B cell (primary cell): Measurements from ENCODE around the gene STARD3NL.
"Not testable (repeated sequence)": the region's sequence is repeated elsewhere in the genome, so short reads cannot be mapped to it uniquely, and the experiment has no call there.

ENCODE experiments used
- EZH2 ChIP-seq: IDR thresholded peaks from 2 replicates; pipeline ENCODE4 v1.6.1; 2012; ENCODE audit warnings: borderline replicate concordance, low read depth, mild to moderate bottlenecking, moderate library complexity, low read length; ENCODE audit not compliant: insufficient read depth, poor library complexity, severe bottlenecking
- TF ChIP-seq, protein P1 (sequence below): fragments of 200-600 bp; IDR thresholded peaks from one replicate; pipeline ENCODE4 v1.8.0; 2022; ENCODE audit warnings: antibody characterized with exemption, mild to moderate bottlenecking

DNA sequence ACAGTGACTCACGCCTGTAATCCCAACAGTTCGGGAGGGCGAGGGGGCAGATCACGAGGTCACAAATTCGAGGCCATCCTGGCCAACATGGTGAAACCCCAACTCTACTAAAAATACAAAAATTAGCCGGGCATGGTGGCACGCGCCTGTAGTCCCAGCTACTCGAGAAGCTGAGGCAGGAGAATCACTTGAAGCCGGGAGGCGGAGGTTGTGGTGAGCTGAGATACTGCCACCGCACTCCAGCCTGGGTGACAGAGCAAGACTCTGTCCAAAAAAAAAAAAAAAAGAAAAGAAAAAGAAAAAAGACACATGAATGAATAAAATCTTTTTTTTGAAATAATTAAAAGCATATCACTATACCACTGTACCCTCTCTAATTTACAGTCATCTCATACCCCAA lies 83.6 kb downstream of the STARD3NL start:
- TF ChIP-seq, protein P1, sequence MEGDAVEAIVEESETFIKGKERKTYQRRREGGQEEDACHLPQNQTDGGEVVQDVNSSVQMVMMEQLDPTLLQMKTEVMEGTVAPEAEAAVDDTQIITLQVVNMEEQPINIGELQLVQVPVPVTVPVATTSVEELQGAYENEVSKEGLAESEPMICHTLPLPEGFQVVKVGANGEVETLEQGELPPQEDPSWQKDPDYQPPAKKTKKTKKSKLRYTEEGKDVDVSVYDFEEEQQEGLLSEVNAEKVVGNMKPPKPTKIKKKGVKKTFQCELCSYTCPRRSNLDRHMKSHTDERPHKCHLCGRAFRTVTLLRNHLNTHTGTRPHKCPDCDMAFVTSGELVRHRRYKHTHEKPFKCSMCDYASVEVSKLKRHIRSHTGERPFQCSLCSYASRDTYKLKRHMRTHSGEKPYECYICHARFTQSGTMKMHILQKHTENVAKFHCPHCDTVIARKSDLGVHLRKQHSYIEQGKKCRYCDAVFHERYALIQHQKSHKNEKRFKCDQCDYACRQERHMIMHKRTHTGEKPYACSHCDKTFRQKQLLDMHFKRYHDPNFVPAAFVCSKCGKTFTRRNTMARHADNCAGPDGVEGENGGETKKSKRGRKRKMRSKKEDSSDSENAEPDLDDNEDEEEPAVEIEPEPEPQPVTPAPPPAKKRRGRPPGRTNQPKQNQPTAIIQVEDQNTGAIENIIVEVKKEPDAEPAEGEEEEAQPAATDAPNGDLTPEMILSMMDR = not testable (repeated sequence)
- not testable (repeated sequence) for TF ChIP-seq EZH2
